NCI-H2227 (cell line): Measurements from ENCODE around the gene LIMS2.
A peak's percentile ranks its signal among the peaks of the same experiment; 100 is the strongest.

Source experiments
- DNase-seq: peaks from one replicate; lab custom pipeline; 2025; ENCODE audit not compliant: unreplicated experiment; lab: John Stamatoyannopoulos, UW

The LIMS2 gene

GRCh38 chr2:127678531-127678930, 3.2 kb upstream of the LIMS2 start:
- DNase-seq, result no peak

DNA sequence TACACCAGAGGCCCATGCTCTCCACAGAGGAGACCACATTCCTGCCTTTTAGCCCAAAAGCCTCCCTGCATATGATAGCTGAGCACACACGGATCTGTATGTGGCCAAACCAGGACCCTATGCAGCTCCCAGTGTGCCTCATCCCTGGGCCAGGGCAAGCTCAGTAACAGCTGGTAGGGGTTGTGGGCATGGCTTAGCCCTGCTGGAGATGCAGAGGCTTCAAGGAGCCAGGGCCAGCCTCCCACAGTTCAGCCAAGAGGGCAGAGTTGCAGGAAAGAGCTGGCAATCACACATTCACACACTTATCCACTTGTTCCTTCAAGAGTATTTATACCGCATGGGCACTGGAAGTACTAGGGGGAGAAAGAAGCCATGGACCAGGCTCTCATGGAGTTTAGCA, 1.6 kb upstream of the LIMS2 start:
- no peak for DNase-seq

DNA sequence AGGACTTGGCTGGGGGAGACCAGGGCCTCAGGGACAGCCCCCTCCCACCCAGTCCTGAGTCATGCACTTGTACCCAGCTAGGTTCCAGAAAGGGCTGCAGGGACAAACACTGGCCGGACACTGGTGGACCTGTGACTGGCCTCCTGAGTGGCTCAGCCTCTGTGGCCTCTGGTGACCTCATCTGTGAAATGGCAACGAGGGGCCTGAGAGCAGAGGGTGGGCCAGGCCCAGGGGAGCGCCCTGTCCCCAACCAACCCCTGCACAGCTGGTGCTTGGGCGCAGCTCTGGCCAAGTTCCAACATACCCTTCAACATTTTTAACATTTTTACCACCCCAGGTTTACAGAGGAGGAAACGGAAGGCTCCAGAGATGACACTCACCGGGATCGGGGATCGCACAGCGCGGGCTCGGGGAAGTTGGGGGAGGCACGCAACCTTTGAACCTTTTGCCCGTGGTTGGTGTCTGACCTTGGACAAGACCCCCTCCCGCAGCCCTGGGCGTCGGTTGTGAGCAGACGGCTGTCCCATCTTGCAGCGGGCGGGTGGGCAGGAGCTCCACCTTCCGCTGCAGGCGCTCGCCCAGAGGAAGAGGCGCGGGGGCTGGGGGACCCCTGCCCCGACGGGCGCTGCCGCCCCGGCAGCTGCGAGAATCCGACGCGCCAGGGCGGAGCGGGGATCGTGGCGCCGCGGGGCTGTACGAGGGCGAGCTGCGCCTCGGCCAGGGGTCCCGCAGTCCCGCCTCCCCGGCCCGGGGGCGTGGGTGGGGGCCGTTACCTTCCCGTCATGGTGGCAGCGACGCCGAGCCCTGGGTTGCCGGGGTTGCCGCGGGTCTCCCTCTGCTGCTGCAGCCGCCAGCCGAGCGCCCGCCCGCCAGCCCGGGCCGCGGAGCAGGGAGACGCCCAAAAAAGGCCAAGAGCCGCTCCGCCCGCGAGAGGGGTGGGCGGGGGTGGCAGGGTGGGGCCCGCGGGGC, 805 bp downstream of the LIMS2 start:
- peak; percentile 32 for DNase-seq

DNA sequence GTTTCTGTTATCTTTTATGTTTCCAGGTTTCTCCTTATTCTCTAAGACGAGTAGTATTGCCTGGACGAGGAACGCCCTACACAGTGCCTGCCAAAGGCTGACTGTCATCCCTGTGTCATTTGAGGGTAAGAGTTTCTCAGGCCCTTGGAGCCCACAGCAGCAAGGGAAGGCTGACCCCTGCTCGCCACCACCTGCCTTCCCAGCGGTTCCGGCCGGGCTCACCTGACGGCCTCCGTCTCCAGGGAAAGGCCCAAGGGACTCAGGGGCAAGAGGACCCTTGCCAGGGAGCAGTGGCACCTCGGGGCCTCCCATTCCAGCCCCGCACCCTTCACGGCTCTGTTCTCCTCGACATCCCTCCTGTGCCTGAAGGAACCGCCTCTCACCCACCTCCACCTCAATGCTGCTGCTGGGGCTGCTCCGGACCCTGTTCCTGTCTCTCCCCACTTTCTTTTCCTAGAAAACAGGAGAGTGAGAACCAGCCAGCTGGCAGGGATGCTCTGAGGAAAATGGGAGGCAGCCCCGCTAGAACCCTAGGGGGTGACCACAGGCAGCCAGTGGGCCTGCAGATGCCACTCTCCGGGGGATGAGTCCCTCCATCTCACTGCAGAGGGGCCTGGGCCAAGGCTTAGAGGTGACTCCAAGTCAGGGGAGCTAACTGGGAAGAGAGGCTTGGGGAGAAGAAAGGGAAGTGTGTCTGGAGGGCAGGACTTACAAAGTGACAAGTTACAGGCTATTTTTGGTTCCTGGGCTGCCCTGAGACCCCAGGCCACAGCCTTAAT, 1.9 kb downstream of the LIMS2 start:
- DNase-seq, result no peak

DNA sequence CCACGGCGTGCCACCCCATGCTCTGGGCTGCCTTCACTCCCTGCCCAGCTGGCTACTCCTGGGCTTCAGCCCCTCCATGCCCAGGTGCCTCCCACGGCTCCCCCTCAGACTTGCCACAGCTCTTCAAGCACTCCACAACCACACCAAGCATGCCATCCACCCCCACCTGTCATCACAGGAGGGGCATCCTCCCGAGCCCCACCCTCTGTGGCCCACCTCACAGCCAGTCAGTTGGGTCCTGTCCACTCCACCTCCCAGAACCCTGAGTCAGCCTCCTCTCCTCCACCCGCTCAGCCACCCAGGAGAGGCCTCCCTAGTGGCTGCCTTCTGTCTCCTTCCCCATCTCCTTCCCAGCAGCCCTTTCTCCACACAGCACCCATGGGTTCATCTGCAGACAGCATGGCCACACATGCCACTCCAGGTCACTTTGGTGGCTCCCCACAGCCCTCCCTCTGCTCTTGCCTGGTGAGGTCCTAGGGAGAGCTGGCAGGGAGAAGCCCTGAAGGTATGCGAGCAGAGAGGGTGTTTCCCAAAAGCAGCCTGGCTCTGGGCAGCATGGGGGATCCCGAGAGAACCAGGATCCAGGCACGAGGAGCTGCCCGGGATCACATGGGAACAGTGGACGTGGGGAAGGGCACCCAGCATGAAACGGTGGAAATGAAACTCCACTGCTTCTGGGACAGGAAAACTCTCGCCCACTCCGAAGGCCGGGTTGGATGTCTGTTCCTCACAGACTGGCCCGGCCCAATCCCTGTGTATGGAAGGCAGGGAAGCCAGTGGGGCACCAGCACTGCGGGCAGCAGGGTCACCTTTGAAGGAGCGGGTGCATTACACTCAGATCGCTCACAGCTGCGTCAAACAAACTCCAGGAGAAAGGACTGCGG, 2.7 kb downstream of the LIMS2 start:
- DNase-seq, result no peak

DNA sequence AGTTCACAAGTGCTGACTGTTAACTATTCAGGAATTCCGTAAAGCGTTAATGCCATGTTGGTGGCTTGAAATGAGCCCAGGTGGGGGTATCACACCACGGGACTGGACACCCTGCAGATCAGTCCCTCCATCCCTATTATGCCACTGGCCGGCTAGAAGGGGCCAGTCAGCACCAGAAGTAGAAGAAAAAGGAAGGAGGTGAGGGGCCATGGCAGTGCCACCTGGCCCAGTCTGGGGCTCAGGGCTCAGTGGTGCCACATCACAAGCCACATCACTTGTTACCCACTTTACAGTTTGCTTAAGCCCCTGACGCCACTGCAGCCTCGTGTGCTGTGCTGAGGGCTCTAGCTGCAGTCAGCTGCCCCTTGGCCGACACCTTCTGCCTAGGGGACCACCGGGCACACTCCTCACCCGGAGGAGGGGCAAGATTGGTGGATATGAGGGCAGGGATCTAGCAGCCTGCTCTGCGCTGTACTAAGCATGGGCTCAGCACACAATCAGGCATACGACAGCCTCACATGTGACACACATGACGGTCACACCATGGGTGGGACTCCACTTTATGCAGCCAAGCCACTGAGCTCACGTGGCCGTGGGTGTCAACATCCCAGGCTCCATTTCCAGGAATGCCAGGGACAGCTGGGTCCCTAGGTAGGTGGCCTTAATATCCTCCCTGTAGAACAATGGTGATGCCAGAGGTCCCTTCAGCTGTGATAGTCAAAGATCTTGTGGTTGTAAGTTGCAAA, 3.6 kb downstream of the LIMS2 start:
- DNase-seq, result no peak

DNA sequence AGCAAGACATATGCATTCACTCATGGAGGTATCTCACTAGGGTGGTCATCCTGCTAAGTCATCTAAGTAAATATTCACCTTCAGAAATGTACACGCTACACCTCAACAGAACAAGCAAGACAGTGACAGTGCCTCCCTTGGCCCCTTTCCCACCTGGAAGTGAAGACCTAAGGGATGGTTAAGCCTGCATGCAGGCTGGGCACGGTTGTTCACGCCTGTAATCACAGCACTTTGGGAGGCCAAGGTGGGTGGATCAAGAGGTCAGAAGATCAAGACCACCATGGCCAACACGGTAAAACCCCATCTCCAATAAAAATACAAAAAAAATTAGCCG, 4.4 kb downstream of the LIMS2 start:
- no peak for DNase-seq

DNA sequence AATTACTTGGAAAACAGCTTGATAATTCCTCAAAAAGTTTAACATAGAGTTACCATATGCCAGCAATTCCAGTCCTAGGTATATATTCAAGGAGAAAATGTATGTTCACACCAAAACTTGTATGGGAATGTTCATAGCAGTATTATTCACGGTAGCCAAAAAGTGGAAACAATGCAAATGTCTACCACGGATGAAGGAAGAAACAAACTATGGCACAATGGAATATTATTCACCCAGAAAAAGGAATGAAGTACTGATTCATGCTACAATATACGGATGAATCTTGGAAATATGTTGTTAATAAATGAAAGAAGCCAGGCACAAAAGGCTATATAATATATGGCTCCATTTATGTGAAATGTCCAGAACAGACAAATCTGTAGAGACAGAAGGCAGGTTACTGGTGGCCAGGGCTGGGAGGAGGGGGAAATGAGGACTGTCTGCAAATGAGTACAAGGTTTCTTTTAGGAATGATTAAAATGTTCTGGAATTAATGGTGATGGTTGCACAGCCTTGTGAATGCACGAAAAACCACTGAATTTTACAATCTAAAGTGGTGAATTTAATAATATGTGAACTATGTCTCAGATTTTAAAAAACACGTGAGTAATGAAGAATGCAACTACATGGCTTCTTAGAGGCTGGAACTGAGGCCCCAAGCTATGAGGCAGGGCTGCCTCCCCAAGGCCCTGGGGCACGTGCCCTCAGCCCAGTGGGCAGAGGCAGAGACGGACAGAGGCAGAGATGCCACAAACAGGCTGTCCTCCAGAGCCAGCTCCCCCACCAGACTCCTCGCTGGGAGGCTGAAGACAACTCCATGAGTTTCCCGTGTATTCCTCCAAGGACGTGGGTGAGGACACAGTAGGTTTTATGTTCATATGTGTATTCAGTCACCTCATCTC, 5.0 kb downstream of the LIMS2 start:
- no peak for DNase-seq

DNA sequence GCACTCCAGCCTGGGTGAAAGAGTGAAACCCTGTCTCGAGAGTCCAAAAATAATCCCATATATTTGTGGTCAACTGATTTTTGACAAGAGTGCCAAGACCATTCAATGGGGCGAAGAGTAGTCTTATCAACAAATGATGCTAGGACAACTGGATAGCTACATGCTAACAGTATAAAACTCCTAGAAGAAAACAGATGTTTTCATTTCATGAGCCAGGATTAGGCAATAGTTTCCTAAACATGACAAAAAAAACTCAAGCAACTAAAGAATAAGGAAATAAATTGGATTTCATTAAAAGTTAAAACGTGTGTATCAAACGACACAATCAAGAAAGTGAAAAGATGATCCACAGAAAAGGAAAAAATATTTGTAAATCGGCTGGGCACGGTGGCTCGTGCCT, 6.3 kb downstream of the LIMS2 start:
- no peak for DNase-seq

GRCh38 chr2:127665267-127665893, 9.9 kb downstream of the LIMS2 start:
- no peak for DNase-seq

DNA sequence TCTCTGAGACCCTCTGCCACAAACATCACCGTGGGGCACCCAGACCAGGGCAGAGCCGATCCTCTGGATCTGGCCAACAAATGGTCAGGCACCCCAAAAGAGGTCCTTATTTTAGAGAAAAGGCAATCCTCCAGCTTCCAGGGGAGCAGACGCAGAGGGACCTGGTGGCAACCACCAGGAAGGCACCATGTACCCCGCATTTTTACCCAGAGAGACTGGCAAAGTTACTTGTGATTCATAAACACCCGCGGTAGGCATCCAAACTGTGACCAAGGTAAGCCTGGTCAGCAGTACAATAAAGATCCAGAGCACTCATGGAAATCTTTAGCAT, 10.5 kb downstream of the LIMS2 start:
- DNase-seq, result no peak

DNA sequence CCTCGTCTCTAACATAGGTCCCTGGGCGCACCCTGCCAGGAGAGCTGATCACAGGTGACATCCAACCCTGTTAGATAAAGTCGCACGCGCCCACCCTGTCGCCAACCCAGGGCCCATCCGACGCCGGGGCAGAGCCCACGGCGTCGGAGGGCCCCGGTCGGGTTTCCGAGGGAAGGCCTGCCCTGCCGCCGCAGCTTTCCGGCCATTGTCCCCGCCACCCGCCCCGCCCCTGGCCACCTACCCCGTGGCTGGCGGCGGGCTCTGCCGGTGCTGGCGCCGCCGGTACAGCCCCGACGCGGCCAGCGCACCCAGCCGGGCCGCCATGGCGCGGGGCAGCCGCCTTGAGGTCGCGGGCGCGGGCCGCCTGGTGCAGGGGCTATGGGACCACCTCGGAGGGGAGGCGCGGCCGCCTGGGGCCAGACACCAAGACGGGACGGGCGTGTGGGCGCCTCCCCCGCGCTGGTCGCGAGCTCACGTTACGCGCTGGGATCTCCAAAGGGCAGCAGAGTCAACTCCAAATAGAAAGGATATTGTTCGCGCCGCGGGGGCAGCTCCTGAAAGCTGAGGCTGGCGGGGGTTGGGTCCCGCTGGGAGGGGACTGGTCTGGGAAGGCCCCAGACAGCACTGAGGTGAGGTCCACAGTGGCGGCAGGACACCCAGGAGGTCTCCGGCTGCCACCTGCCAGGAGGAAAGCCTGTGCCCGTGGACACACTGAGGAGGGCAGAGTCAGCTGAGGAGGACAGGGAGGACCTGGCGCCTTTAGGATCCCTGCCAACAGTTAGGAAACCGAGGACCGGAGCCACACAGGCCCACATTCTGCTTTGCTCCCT, 11.1 kb downstream of the LIMS2 start:
- peak; percentile 23 for DNase-seq

GRCh38 chr2:127663566-127664064, 11.7 kb downstream of the LIMS2 start:
- DNase-seq, result no peak

- DNase-seq, result no peak
Measured at GRCh38 chr2:127662937-127663565, 12.3 kb downstream of the LIMS2 start.

GRCh38 chr2:127661949-127662510, 13.3 kb downstream of the LIMS2 start:
- no peak for DNase-seq

DNA sequence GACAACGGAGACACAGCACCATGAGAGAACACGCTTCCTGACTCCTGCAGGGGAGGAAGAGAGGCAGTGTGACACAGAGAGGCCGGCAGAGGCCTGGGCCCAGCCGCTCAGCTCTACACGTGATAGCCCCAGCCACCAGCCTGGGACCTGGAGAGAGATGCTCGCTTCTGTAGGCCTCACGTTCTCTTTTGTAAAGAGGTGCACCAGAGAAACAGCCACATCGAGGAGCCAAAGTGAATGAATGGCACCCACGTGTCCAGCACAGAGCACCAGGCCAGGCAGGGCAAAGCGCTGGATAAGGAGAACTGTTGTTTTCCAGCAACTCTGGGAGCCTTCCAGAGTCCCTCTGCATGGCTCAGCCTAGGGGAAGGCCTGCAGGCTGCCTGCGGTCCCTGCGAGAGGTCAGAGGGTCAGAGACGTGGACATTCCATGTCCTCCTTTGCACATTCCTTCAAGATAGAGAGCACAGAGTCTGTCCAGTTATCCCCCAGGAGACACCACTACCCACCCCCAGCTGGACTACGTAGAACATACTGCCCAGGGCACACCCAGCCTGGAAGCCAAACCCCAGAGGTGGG, 14.2 kb downstream of the LIMS2 start:
- DNase-seq, result no peak

DNA sequence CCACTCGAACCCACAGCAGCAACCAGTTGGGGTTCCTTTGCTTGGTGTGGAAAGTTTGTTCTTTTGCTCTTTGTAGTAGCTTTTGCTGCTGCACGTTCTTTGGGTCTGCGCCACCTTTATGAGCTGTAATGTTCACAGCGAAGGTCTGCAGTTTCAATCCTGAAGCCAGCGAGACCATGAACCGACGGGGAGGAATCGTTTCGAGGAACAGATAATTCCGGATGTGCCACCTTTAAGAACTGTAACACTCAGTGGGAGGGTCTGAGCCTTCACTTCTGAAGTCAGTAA, 15.1 kb downstream of the LIMS2 start:
- DNase-seq, result no peak
